Endodermal cell (in vitro differentiated cells): Measurements from ENCODE around the gene LTBP3. TPM values are rescaled to one million over a fixed set of nuclear protein-coding genes. Genes with fewer than 3 reads are reported as not detected.
"Not testable (repeated sequence)": the region's sequence is repeated elsewhere in the genome, so short reads cannot be mapped to it uniquely, and the experiment has no call there.

ENCODE experiments used
- DNase-seq: peaks from one replicate; pipeline ENCODE4 v3.0.0-alpha.2; 2017
- H3K27ac ChIP-seq: 2 replicates; pipeline ENCODE4 v1.5.1; 2013; ENCODE audit warnings: mild to moderate bottlenecking, low read depth, low read length, moderate library complexity
- H3K27me3 ChIP-seq: 2 replicates; pipeline ENCODE4 v1.6.1; 2013; ENCODE audit warnings: mild to moderate bottlenecking, low read length, moderate library complexity; ENCODE audit not compliant: insufficient read depth, control insufficient read depth, poor library complexity, severe bottlenecking
- H3K36me3 ChIP-seq: 2 replicates; pipeline ENCODE4 v1.7.0; 2013; ENCODE audit warnings: mild to moderate bottlenecking, low read length, moderate library complexity; ENCODE audit not compliant: control insufficient read depth, insufficient read depth
- H3K4me1 ChIP-seq: one replicate; pipeline ENCODE4 v1.7.0; 2013; ENCODE audit warnings: low read length; ENCODE audit not compliant: control insufficient read depth, insufficient read depth
- H3K4me3 ChIP-seq: 2 replicates; pipeline ENCODE4 v1.5.1; 2013; ENCODE audit warnings: mild to moderate bottlenecking, low read length, moderate library complexity
- H3K9ac ChIP-seq: 2 replicates; pipeline ENCODE4 v1.6.1; 2013; ENCODE audit warnings: mild to moderate bottlenecking, low read length, moderate library complexity; ENCODE audit not compliant: poor library complexity, severe bottlenecking; ENCODE audit errors: extremely low read depth
- H3K9me3 ChIP-seq: 2 replicates; pipeline ENCODE4 v1.6.1; 2013; ENCODE audit warnings: mild to moderate bottlenecking, low read length, moderate library complexity; ENCODE audit not compliant: control insufficient read depth
- H3K27ac Mint-ChIP-seq: 2 replicates; pipeline ENCODE4 v1.8.0; 2020; ENCODE audit warnings: mixed read lengths
- H3K27me3 Mint-ChIP-seq: 2 replicates; pipeline ENCODE4 v1.8.0; 2021; ENCODE audit warnings: mild to moderate bottlenecking, mixed read lengths; ENCODE audit not compliant: insufficient read depth
- H3K36me3 Mint-ChIP-seq: 2 replicates; pipeline ENCODE4 v1.8.0; 2020; ENCODE audit warnings: low read depth, mixed read lengths
- H3K4me1 Mint-ChIP-seq: 2 replicates; pipeline ENCODE4 v1.8.0; 2020; ENCODE audit warnings: mixed read lengths
- H3K4me3 Mint-ChIP-seq: 2 replicates; pipeline ENCODE4 v1.8.0; 2020; ENCODE audit warnings: mild to moderate bottlenecking, moderate library complexity, mixed read lengths
- H3K9me3 Mint-ChIP-seq: 2 replicates; pipeline ENCODE4 v1.8.0; 2020; ENCODE audit warnings: mild to moderate bottlenecking, mixed read lengths
- CTCF ChIP-seq: fragments of 200-600 bp; sonication (generic); conservative IDR thresholded peaks from 2 replicates; pipeline ENCODE4 v1.5.0; 2021; ENCODE audit warnings: antibody characterized with exemption, mild to moderate bottlenecking
- WGBS, 2 experiments: methylation state at CpG; one replicate each; pipeline versions ENCODE4 v1.1.5 to v1.1.7; 2013; ENCODE audit warnings: missing lambda C conversion rate in 2 of 2, mixed read lengths in 1 of 2; ENCODE audit not compliant: insufficient coverage in 1 of 2, insufficient read length in 1 of 2; 5-methylcytosine and 5-hydroxymethylcytosine counted together
- total RNA-seq, 2 donors: library from RNA; stranded (reverse); fragmentation: NEBNext Ultra II Directional in 1 of 2; extraction: Animal tissue kit (Norgen Biotek cat#: 25700) in 1 of 2; gene quantifications; 2 replicates in 1 of 2; 3 replicates in 1 of 2; pipeline ENCODE4 v1.2.1, GENCODE V29; 2021

LTBP3 gene
- total RNA-seq, 2 donors from 2014 or later, result 19.7 to 24.2 TPM

GRCh38 chr11:65518941-65519549 lies 39.1 kb downstream of the LTBP3 start:
- DNase-seq, H3K27me3 Mint-ChIP-seq: not testable (repeated sequence)
- WGBS, 2 experiments, result 88 to 92% methylated on average over 4 to 8 of the region's 8 CpGs

GRCh38 chr11:65516135-65516968 lies 41.8 kb downstream of the LTBP3 start:
- H3K9me3 Mint-ChIP-seq, result peaks cover 2% of the 10 kb centered on the region
- 78 to 80% methylated on average over 1 to 5 of the region's 5 CpGs for WGBS, 2 experiments
- no peaks in the 10 kb centered on the region for H3K4me1 Mint-ChIP-seq
- Histone ChIP-seq H3K9me3 (no peaks in the 10 kb centered on the region), H3K27ac (no peak overlapping the region), H3K4me1 (no peaks in the 10 kb centered on the region), H3K9ac (no peak overlapping the region), H3K27me3 (no peaks in the 10 kb centered on the region), H3K36me3 (no peaks in the 10 kb centered on the region), H3K4me3 (no peak overlapping the region)
- H3K27me3 Mint-ChIP-seq, result peaks cover 6% of the 10 kb centered on the region
- no peak for TF ChIP-seq CTCF
- H3K4me3 Mint-ChIP-seq, result no peak overlapping the region
- no peak overlapping the region for H3K27ac Mint-ChIP-seq
- DNase-seq, result no peak
- no peaks in the 10 kb centered on the region for H3K36me3 Mint-ChIP-seq

More at GRCh38 chr11:65518941-65519549, 39.1 kb downstream of the LTBP3 start:
- H3K36me3 Mint-ChIP-seq, H3K9ac ChIP-seq, H3K27ac ChIP-seq, H3K4me1 ChIP-seq, H3K27ac Mint-ChIP-seq, H3K4me3 Mint-ChIP-seq, H3K4me3 ChIP-seq, H3K9me3 ChIP-seq, H3K27me3 ChIP-seq, H3K9me3 Mint-ChIP-seq, H3K36me3 ChIP-seq: not testable (repeated sequence)
- H3K4me1 Mint-ChIP-seq, result peaks cover 22% of the 10 kb centered on the region

- not testable (repeated sequence) for H3K27me3 ChIP-seq, H3K4me3 ChIP-seq, H3K27ac Mint-ChIP-seq, H3K9ac ChIP-seq, H3K27me3 Mint-ChIP-seq, H3K4me3 Mint-ChIP-seq, H3K36me3 Mint-ChIP-seq, H3K36me3 ChIP-seq, DNase-seq, H3K9me3 Mint-ChIP-seq, H3K27ac ChIP-seq, H3K9me3 ChIP-seq, H3K4me1 Mint-ChIP-seq, H3K4me1 ChIP-seq
- 75 to 91% methylated on average over 3 of the region's 3 CpGs for WGBS, 2 experiments
These were observed 45.8 kb downstream of the LTBP3 start for GRCh38 chr11:65512311-65512710.

- 58 to 80% methylated on average over 5 to 7 of the region's 7 CpGs for WGBS, 2 experiments
- H3K27me3 Mint-ChIP-seq, result no peaks in the 10 kb centered on the region
- peaks cover 33% of the 10 kb centered on the region for H3K36me3 Mint-ChIP-seq
- Histone ChIP-seq H3K36me3 (peaks cover 46% of the 10 kb centered on the region), H3K9ac (peak overlapping the region; percentile 100), H3K4me3 (peak overlapping the region; percentile 97), H3K4me1 (no peaks in the 10 kb centered on the region), H3K27ac (peak overlapping the region; percentile 17), H3K27me3 (no peaks in the 10 kb centered on the region), H3K9me3 (no peaks in the 10 kb centered on the region)
- H3K4me1 Mint-ChIP-seq, result peaks cover 29% of the 10 kb centered on the region
- no peak overlapping the region for H3K4me3 Mint-ChIP-seq
- peak overlapping the region; percentile 80 for H3K27ac Mint-ChIP-seq
- H3K9me3 Mint-ChIP-seq, result no peaks in the 10 kb centered on the region
- DNase-seq, result peak; percentile 84
- TF ChIP-seq CTCF, result no peak
These were observed 51.2 kb downstream of the LTBP3 start for GRCh38 chr11:65506772-65507505.
